ENCODE measurements around the gene CLEC7A. TPM values are rescaled to one million over a fixed set of nuclear protein-coding genes. Genes with fewer than 3 reads are reported as not detected.

Gene CLEC7A
- total and polyA plus RNA-seq, 9 of the 15 experiments (the other 6 are each of a cell fraction or from before 2014, with no cell fraction given), result 0.16 TPM; not detected in 8

DNA sequence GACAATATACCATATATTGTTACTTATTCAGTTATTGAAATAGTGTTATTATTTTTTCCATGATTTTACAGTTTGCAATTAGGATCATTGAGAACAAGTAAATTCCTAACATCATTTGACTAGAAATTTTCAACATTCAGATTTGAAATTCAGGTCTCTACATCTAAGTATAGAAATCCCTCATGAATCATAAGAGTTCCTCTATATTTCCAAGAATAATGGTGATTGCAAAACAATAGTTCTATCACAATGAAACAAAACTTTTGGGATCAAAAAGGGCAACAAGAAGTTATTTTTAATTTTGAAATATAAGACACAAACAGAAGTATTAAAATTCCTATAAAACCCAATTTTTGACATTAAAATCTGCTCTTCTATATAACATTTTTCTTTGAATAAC lies 42.0 kb downstream of the CLEC7A start:
- H3K4me1 ChIP-seq (replicated peaks in 1 of 2; ENCODE audit: control insufficient read depth in 2 of 2, insufficient read depth in 2 of 2, low read length in 2 of 2), result no peaks in the 10 kb centered on the region
- no peaks in the 10 kb centered on the region for H3K9me3 ChIP-seq (replicated peaks; ENCODE audit: control insufficient read depth, insufficient read depth, low read depth, low read length)
- CTCF ChIA-PET (ENCODE audit: low intra/inter-chr PET ratio), result no interaction called here
- FAIRE-seq (no peak), DNase-seq (ENCODE audit: extremely low read depth in 1 of 4, low spot score in 3 of 4) (no peak), ATAC-seq (no peak)
- in situ Hi-C loops (cut with MboI) (no loop called here), intact Hi-C loops (cut with micrococcal nuclease) (no loop called here)
- H2AFZ ChIP-seq (ENCODE audit: low read depth, low read length), result no peak overlapping the region
- H3K36me3 ChIP-seq (ENCODE audit: control insufficient read depth, insufficient read depth, low read length), result no peaks in the 10 kb centered on the region
- H3K27me3 ChIP-seq (ENCODE audit: control insufficient read depth in 2 of 2, insufficient read depth in 2 of 2, low read length in 2 of 2), result peaks cover 0 to 5% of the 10 kb centered on the region in 2 experiments; a peak in 2 of 5 replicates
- no peaks in the 10 kb centered on the region for H4K20me1 ChIP-seq (replicated peaks; ENCODE audit: control insufficient read depth, insufficient read depth, low read length)
- POLR2A ChIA-PET, result no interaction called here
- no peak overlapping the region for H3K4me2 ChIP-seq (ENCODE audit: insufficient read depth, low read length)
- H3K4me3 ChIP-seq, result no peak overlapping the region
- no TSS peak for BruUV-seq (replicated peaks)
- H3K27ac ChIP-seq (ENCODE audit: extremely low read depth, low read depth, low read length), result no peak overlapping the region
- no peaks in the 10 kb centered on the region for H3K79me2 ChIP-seq (ENCODE audit: control insufficient read depth, insufficient read depth, low read length)
- H3K9me1 ChIP-seq (ENCODE audit: control insufficient read depth, insufficient read depth, low read length), result no peaks in the 10 kb centered on the region
- H3K9ac ChIP-seq (ENCODE audit: insufficient read depth in 1 of 2, low read depth in 2 of 2, low read length in 2 of 2), result no peak overlapping the region
- TF ChIP-seq SRSF7 (optimal IDR thresholded peaks at IDR 0.05; ENCODE audit: low read depth, low read length) (no peak), MEF2D (tag; conservative IDR thresholded peaks at IDR 0.05; ENCODE audit: low read depth) (no peak), C11orf30 (IDR thresholded peaks at IDR 0.05; ENCODE audit: low read depth) (no peak), E2F3 (CRISPR knock-in tag; IDR thresholded peaks at IDR 0.05) (no peak), PHF20 (IDR thresholded peaks at IDR 0.05; ENCODE audit: partially characterized antibody) (no peak), TAL1 (IDR thresholded peaks at IDR 0.05) (no peak), NRF1 (conservative IDR thresholded peaks at IDR 0.05 in 1 of 2, IDR thresholded peaks at IDR 0.05 in 1 of 2) (no peak), TCF7L2 (IDR thresholded peaks at IDR 0.05; ENCODE audit: low read depth, low read length) (no peak), E2F5 (CRISPR knock-in tag; IDR thresholded peaks at IDR 0.05) (no peak), ZNF764 (CRISPR knock-in tag; IDR thresholded peaks at IDR 0.05; ENCODE audit: low read depth) (no peak), ZNF609 (CRISPR knock-in tag; IDR thresholded peaks at IDR 0.05; ENCODE audit: borderline replicate concordance) (no peak), KDM1A (IDR thresholded peaks at IDR 0.05) (no peak)
- TF ChIP-seq, protein P1, sequence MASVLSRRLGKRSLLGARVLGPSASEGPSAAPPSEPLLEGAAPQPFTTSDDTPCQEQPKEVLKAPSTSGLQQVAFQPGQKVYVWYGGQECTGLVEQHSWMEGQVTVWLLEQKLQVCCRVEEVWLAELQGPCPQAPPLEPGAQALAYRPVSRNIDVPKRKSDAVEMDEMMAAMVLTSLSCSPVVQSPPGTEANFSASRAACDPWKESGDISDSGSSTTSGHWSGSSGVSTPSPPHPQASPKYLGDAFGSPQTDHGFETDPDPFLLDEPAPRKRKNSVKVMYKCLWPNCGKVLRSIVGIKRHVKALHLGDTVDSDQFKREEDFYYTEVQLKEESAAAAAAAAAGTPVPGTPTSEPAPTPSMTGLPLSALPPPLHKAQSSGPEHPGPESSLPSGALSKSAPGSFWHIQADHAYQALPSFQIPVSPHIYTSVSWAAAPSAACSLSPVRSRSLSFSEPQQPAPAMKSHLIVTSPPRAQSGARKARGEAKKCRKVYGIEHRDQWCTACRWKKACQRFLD (CRISPR knock-in tag; IDR thresholded peaks at IDR 0.05), result no peak
- TF ChIP-seq, protein P2, sequence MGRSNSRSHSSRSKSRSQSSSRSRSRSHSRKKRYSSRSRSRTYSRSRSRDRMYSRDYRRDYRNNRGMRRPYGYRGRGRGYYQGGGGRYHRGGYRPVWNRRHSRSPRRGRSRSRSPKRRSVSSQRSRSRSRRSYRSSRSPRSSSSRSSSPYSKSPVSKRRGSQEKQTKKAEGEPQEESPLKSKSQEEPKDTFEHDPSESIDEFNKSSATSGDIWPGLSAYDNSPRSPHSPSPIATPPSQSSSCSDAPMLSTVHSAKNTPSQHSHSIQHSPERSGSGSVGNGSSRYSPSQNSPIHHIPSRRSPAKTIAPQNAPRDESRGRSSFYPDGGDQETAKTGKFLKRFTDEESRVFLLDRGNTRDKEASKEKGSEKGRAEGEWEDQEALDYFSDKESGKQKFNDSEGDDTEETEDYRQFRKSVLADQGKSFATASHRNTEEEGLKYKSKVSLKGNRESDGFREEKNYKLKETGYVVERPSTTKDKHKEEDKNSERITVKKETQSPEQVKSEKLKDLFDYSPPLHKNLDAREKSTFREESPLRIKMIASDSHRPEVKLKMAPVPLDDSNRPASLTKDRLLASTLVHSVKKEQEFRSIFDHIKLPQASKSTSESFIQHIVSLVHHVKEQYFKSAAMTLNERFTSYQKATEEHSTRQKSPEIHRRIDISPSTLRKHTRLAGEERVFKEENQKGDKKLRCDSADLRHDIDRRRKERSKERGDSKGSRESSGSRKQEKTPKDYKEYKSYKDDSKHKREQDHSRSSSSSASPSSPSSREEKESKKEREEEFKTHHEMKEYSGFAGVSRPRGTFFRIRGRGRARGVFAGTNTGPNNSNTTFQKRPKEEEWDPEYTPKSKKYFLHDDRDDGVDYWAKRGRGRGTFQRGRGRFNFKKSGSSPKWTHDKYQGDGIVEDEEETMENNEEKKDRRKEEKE (IDR thresholded peaks at IDR 0.05; ENCODE audit: borderline replicate concordance in 1 of 2, control insufficient read depth in 1 of 2, low read depth in 2 of 2, low read length in 1 of 2), result no peak

All from K562 (cell line).